CD4-positive, alpha-beta T cell treated with Interleukin-2 at 100 ng/mL for 4 hours (primary cell): ENCODE results near the gene PAXX.

Experiments
- DNase-seq: peaks from one replicate; pipeline ENCODE4 v3.0.0-alpha.2; 2020; ENCODE audit warnings: low spot score

The PAXX gene

DNA sequence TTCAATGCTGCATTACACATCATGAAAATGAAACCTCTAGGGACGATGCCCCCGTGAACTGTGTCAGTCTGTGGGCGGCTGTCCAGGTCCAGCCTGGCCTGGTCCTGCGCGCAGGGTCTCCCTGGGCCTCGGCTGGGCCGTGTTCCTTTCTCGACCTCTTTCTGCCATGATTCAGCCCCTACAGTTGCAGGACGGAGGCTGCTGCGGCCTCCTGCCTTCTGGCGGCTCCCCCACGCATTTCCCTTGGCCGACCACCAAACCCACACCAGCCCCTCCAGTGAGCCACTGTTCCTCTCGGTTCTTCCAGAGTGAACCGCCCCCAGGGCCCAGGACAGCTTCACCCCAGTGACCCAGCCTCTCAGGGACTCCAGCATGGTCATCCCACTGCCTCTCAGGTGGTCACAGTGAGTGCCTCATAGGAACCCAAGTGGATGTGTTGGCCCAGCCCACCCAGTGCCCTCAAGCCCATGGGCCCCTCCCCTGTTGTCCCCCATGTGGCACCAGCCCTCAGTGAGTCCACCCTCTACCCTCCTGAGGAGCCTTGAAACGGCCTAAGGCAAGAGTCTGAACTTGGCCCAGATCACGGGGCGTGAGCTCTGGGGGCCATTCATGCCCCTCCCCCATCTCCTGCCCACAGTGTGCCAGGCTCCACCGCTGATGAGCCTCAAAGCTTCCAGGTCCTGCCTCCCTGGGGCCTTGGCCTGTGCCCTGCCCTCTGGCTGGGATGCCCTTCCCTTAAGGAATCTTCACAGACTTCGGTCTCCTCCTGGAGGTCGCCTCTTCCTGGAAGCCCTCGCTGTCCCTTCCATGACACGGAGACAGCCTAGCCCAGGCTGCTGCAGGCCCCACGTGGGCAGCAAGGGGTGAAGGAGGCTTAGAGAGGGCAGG lies 14.1 kb downstream of the PAXX start:
- DNase-seq = no peak

DNA sequence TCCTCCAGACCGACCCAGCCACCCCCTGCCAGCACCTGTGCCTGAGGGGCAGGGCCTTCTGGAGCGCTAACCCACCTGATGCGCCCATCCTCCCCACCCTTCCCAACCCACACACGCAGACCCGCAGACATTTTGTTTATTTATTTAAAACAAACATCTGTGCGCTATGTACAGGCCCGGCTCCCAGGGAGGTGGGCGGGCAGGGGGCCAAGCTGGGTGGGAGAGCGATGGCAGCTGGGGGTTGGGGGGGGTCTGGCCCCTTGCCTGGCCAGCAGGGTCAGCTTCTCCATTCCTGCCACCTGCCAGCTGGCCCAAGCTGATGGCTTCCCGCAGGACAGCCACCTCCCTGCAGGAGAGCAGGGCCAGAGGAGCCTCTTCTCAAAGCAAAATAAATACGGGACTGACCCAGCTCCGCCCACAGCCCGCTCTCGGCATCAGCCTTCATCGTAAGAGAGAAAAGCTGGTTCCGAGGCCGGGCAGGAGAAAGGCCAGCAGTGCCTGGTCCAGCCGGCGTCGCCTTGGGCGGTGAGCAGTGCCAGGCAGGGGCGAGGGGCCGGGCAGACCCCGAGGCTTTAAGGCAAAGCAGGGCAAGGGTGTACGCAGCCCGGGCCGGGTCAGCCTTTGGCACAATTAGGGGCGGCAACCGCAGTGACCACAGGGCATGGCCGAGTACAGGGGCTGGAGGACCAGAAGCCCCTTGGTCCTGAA lies 15.0 kb downstream of the PAXX start:
- no peak for DNase-seq

DNA sequence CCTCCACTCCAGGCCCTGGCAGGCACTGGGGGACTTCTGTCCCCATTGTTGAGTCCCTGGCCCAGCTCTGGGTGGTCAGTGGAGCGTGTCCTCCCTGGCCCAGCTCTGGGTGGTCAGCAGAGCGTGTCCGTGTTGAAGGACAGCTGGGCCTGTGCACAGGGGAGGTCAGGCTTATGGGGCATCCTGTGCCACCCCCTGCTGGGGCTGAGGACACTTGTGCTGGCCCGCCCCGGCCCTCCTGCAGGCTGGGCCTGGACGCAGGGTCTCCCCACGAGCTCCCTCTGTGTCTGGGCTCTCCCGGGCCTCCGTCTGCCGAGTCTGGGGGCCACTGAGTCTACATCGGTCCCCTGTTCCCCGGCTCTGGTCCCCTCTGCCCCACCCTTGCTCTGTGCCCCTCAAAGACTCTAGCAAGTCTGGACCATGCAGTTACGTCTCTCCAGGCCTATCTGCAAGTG lies 15.6 kb downstream of the PAXX start:
- no peak for DNase-seq

DNA sequence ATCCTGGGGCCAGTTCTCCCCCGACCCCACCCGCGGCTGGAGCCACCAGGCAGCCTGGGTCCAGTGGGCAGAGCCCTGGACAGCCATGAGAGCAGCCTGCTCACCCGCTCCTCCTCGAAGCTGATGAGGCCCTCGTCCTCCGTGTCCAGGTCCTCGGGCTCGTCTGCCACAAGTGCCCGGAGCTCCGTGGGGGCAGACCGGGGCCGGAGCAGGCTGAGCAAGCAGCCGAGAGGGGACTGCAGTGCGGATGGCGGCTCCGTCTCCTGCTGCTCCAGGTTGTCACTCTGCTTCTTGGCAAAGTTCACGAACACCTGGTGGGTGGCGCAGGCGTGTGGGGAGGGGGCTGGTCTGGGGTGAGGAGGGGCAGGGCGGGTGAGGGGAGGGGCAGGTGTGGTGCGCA lies 16.1 kb downstream of the PAXX start:
- DNase-seq = no peak

- DNase-seq = no peak
Observed at GRCh38 chr9:137009217-137009616, 17.0 kb downstream of the PAXX start.

DNA sequence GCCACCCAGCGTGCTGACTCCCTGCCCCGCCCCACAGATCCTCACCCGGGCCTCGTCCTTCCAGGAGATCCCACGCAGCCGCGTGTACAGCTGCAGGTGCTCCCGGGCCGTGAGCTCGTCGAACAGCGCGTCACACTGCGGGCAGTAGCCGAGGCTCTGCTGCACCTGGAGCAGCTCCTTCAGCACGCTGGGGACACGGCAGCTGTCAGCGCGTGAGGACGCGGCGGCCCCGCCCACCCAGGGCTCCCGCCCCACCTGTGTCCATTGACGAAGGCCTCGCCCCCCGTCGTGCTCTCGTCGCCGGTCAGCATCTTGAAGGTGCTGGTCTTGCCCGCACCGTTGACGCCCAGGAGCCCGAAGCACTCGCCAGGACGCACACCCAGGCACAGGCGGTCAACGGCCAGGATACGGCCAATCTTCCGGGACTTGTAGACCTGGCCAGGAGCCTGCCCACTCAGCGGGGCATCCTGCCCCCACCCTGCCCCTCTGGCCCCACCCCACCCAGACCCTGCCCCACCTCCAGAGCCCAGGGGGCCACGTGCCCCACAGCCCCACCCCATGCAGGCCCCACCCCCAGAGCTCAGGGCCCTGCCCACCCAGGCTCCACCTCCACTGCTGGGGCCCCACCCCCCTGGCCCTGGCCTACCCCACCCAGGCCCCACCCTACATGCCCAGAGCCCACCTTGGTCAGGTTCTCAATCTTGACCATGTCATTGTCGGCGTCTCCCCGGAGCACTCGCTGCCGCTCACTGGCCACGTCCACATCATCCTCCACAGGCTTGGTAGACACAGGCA lies 17.9 kb downstream of the PAXX start:
- no peak for DNase-seq

DNA sequence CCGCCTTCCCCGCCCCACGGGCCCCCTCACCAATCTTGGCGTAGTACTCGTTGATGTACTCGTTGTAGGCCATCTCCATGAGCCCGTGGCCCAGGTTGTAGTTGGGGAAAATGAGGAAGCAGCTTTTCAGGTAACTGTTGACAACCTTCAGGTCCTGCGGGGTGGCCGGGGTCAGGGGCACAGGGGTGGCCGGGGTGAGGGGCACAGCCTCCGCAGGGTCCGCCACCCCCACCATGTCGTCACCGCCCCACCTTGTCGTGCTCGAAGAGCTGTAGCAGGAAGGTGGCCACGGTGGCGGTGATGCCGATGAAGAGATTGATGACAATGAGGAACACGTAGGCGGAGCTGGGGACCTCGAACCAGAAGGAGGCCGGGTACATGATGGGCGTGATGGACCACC lies 18.9 kb downstream of the PAXX start:
- no peak for DNase-seq

DNA sequence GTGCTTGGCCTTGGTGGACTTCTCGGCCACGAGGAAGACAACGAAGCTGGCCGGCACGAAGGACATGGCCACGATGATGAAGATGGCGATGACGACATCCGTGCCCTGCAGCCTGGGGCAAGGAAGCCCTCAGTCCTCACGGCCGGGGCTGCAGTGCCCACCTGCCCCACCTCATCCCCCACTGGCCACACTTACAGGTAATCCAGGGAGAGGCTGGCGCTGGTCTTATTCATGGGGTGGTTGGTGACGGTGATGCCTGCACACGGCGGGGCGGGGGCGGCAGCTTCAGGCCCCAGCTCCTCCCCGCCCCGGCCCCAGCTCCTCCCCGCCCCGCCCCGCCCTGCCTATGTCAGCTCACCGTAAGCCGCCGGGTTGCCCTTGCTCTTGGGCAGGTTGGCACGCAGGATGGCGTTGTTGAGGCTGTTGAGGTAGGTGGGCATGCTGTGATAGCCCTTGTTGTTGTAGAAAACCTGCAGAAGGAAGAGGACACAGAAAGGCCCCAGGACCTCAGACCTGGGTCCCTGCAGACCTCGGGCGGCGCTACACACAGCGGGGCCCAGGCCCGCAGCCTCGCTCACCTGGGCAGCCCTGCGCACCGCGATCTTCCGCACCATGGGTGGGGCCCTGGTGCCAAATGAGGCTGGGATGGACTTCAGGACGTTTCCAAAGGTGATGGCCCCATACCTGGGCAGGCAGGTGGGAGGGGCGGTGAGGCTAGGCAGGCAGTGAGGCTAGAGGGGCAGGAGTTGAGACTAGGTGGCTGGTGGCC lies 19.9 kb downstream of the PAXX start:
- DNase-seq = no peak

- DNase-seq = no peak
Observed at GRCh38 chr9:137012694-137013570, 20.7 kb downstream of the PAXX start.

GRCh38 chr9:137013571-137013940 lies 21.3 kb downstream of the PAXX start:
- no peak for DNase-seq

DNA sequence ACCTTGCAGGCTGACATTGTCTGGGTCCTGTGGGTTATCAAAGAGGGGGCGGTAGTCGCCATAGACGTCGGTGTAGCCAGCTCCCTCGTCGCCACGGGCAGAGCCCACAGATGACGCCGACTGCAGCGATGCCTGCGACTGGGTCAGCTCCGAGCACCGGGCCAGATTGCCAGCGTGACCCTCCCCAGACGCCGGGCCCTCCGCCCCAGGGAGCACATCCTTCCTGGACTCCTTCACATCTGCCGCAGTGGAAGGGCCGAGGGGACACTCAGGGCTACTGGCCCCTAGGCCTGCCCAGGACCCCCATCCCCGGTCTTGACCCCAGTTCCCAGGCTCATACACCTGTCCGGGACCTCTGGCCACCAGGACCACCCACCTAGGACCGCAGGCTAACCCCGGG lies 21.9 kb downstream of the PAXX start:
- DNase-seq = no peak

DNA sequence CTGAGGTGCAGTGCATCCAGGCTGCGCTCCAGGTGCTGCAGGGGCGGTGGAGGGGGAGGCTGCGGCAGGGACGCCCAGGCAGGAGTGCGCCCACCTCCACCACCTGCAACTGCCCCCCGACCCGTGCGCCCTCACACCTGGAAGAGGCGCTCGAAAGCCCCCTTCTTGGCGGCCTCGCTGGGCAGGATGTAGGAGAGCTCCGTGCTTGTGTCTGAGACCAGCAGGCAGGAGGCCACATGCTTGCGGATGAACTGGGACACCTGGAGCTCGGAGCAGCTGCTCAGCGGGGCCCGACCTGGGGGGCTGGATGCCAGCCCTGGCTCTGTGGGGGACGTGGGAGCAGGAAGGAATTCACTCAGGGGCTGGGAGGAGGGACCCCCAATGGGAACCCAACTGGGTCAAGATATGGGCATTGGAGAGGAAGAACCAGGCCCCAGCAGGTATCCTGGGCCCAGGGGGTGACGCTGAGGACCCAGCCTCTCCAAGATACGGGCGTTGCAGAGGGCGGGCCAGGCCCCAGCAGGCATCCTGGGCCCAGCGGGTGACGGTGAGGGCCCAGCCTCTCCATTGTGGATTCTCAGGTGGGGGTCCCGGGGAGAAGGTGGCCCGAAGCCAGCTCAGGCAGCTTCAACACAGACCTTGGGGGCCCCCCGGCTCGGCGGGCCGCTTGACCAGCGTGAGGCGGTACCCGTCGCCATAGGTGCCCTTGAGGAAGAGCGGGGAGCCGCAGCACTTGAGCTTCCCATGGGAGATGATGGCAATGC lies 22.7 kb downstream of the PAXX start:
- no peak for DNase-seq

DNA sequence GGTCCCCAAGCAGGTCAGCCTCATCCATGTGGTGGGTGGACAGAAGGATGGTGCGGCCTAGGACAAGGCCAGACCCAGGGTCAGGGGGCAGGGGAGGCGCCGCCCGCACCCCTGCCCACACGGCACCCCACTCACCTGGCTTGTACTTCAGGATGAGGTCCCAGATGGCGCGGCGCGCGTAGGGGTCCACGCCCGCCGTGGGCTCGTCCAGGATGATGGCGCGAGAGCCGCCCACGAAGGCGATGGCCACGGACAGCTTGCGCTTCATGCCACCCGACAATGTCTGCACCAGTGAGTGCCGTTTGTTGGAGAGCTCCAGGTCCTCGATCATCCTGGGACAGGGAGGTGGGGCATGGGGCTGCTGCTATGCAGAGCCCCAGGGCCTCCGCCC lies 23.3 kb downstream of the PAXX start:
- no peak for DNase-seq

DNA sequence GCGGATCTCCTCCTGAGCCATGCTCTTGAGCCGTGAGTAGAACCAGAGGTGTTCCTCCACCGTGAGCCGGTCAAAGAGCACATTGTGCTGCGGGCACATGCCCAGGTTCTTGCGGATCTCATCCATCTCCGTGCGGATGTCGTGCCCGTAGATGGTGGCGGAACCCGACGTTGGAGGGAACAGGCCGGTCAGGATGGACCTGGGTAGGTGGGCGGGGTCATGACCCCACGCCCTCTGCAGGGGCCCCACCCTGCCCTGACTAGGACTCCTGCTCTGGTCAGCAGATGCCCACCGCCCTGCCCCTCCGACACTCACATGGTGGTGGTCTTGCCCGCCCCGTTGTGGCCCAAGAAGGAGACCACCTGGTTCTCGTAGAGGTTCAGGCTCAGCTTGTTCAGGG lies 23.8 kb downstream of the PAXX start:
- no peak for DNase-seq

DNA sequence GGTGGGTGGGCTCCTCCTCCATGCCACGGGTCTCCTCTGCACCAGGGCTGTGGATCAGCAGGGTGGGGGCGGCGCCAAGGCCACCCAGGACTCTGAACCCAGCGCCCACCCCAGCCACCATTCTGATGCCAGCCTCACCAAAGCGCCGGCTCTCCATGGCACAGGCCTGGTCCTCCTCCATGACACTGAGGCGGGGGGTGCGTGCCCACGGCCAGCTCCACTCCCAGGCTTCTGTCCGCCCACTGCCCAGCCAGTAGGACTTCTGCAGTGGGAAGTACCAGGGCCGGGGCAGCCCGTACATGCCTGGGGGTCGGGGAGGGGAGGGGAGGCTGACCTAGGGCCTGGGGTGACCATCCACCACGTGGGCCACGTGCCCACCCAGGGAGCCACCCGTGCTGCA lies 24.2 kb downstream of the PAXX start:
- DNase-seq = no peak

- no peak for DNase-seq
Observed at GRCh38 chr9:137017071-137017470, 24.8 kb downstream of the PAXX start.

GRCh38 chr9:137017791-137018497 lies 25.7 kb downstream of the PAXX start:
- DNase-seq = no peak

GRCh38 chr9:137018761-137019559 lies 26.7 kb downstream of the PAXX start:
- no peak for DNase-seq
